ENCODE results near the gene ARX. TPM values are rescaled to one million over a fixed set of nuclear protein-coding genes. Genes with fewer than 3 reads are reported as not detected.
A peak's percentile ranks its signal among the peaks of the same experiment; 100 is the strongest.

The ARX gene
- total RNA-seq, 1 donor from 2014 or later, result not detected

DNA sequence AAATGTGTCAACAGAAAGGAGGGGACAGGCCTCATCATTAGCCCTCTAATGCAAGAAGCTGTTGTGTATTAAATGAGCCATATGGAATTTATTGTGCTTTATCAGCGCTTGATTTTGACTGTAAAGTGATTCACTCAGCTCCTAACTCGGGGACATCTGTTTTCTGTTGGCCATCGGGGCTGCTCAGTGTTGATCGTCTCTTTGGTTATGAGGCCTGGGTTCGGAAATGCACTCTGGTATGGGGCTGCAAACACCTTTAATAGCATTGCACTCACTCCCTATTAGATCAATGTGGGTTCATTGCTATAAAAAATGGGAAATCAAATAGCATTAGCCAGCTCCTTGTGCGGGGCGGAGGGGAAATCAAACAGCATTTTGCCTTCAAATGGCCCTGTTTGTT is 6.4 kb downstream of the ARX start:
- H3K4me3 Mint-ChIP-seq (ENCODE audit: unreplicated experiment), result no peak overlapping the region
- peaks cover 7% of the 10 kb centered on the region for H3K79me2 ChIP-seq (ENCODE audit: insufficient read depth, low read length)
- no peak overlapping the region for H3K9ac ChIP-seq (ENCODE audit: low read length)
- peak overlapping the region; percentile 22 for H3K4me2 ChIP-seq (ENCODE audit: low read length)
- peaks cover 11% of the 10 kb centered on the region for H4K20me1 ChIP-seq (ENCODE audit: insufficient read depth, low read length)
- H3K9me3 ChIP-seq (ENCODE audit: insufficient read depth, low read depth, low read length), result no peaks in the 10 kb centered on the region
- H3K27me3 ChIP-seq (ENCODE audit: insufficient read depth, low read length), result peaks cover 59% of the 10 kb centered on the region
- no peak overlapping the region for H2AFZ ChIP-seq (ENCODE audit: low read depth, low read length)
- DNase-seq (ENCODE audit: low read depth) (no peak), FAIRE-seq (no peak)
- TF ChIP-seq, protein P1, sequence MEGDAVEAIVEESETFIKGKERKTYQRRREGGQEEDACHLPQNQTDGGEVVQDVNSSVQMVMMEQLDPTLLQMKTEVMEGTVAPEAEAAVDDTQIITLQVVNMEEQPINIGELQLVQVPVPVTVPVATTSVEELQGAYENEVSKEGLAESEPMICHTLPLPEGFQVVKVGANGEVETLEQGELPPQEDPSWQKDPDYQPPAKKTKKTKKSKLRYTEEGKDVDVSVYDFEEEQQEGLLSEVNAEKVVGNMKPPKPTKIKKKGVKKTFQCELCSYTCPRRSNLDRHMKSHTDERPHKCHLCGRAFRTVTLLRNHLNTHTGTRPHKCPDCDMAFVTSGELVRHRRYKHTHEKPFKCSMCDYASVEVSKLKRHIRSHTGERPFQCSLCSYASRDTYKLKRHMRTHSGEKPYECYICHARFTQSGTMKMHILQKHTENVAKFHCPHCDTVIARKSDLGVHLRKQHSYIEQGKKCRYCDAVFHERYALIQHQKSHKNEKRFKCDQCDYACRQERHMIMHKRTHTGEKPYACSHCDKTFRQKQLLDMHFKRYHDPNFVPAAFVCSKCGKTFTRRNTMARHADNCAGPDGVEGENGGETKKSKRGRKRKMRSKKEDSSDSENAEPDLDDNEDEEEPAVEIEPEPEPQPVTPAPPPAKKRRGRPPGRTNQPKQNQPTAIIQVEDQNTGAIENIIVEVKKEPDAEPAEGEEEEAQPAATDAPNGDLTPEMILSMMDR (IDR thresholded peaks at IDR 0.05; ENCODE audit: insufficient read depth, low read depth, low read length), result no peak
- TF ChIP-seq EZH2 (IDR thresholded peaks at IDR 0.05; ENCODE audit: insufficient read depth, low read length), result no peak
- H3K27ac Mint-ChIP-seq (ENCODE audit: unreplicated experiment), result no peak overlapping the region
- H3K4me1 Mint-ChIP-seq (ENCODE audit: low read depth, unreplicated experiment), result no peaks in the 10 kb centered on the region
- no peak overlapping the region for H3K4me3 ChIP-seq (ENCODE audit: insufficient read depth, low read depth, low read length)
- peaks cover 2% of the 10 kb centered on the region for H3K9me3 Mint-ChIP-seq (ENCODE audit: unreplicated experiment)
- no peaks in the 10 kb centered on the region for H3K4me1 ChIP-seq (ENCODE audit: insufficient read depth, low read length)
- H3K27ac ChIP-seq (ENCODE audit: low read depth, low read length), result no peak overlapping the region
- no peaks in the 10 kb centered on the region for H3K36me3 ChIP-seq (ENCODE audit: insufficient read depth, low read length)
- no peaks in the 10 kb centered on the region for H3K36me3 Mint-ChIP-seq (ENCODE audit: low read depth, unreplicated experiment)
- peaks cover 48% of the 10 kb centered on the region for H3K27me3 Mint-ChIP-seq (ENCODE audit: low read depth, unreplicated experiment)

DNA sequence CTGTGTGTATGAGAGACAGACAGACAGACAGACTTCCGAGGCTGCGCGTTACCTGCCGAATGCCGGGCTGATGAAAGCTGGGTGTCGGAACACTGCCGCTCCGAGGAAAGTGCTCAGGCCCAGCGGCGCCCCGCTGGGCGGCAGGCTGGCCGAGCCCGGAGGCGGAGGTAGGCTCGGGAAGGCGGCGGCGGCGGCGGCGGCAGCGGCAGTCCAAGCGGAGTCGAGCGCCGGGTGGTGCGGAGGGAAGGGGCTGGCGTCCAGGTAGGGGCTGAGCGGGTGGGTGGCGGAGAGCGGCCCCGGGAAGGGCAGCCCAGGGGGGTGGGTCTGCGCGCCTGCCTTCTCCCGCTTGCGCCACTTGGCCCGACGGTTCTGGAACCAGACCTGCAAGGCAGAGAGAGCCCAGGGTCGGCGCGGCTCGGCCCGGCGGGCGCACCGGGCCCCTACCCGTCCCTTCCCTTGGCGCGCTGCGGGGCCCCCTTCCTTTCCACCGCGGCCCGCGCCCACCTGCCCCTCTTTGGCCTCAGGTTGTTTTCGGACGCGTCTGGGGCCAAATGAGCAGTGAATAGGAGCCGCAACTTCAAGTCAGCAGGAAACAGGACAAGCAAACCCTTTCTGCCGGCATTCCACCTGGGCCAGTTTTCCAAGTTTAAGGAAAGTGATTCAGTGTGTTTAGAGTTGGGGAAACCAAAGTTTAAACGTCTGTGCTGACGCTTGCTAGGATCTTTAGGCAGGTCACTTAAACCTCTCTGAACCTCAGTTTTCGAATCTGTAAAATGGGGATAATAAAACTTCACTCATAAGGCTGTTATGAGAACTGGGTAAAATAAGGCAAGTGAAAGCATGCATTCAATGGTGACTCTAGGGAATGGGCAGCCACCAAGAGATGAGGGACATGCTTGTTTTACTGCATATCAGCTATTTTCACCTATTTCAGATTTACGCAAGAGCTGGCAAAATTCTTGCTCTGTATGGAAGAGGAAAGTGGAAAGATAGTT is 8.4 kb downstream of the ARX start:
- H3K27me3 ChIP-seq (ENCODE audit: insufficient read depth, low read length), result peaks cover 63% of the 10 kb centered on the region
- no peak overlapping the region for H3K9ac ChIP-seq (ENCODE audit: low read length)
- Mint-ChIP-seq H3K27ac (ENCODE audit: unreplicated experiment) (no peak overlapping the region), H3K36me3 (ENCODE audit: low read depth, unreplicated experiment) (no peaks in the 10 kb centered on the region), H3K4me1 (ENCODE audit: low read depth, unreplicated experiment) (no peaks in the 10 kb centered on the region), H3K9me3 (ENCODE audit: unreplicated experiment) (peaks cover 2% of the 10 kb centered on the region), H3K27me3 (ENCODE audit: low read depth, unreplicated experiment) (peaks cover 49% of the 10 kb centered on the region), H3K4me3 (ENCODE audit: unreplicated experiment) (no peak overlapping the region)
- no peaks in the 10 kb centered on the region for H3K4me1 ChIP-seq (ENCODE audit: insufficient read depth, low read length)
- H4K20me1 ChIP-seq (ENCODE audit: insufficient read depth, low read length), result peaks cover 11% of the 10 kb centered on the region
- peak overlapping the region; percentile 30 for H3K4me2 ChIP-seq (ENCODE audit: low read length)
- TF ChIP-seq EZH2 (IDR thresholded peaks at IDR 0.05; ENCODE audit: insufficient read depth, low read length), result peak; percentile 51
- TF ChIP-seq, protein P1 (IDR thresholded peaks at IDR 0.05; ENCODE audit: insufficient read depth, low read depth, low read length), result no peak
- H2AFZ ChIP-seq (ENCODE audit: low read depth, low read length), result no peak overlapping the region
- H3K9me3 ChIP-seq (ENCODE audit: insufficient read depth, low read depth, low read length), result no peaks in the 10 kb centered on the region
- H3K4me3 ChIP-seq (ENCODE audit: insufficient read depth, low read depth, low read length), result no peak overlapping the region
- no peaks in the 10 kb centered on the region for H3K36me3 ChIP-seq (ENCODE audit: insufficient read depth, low read length)
- H3K27ac ChIP-seq (ENCODE audit: low read depth, low read length), result no peak overlapping the region
- DNase-seq (ENCODE audit: low read depth) (no peak), FAIRE-seq (no peak)
- H3K79me2 ChIP-seq (ENCODE audit: insufficient read depth, low read length), result peaks cover 7% of the 10 kb centered on the region
